ENCODE measurements around the gene POU2AF3. TPM values are rescaled to one million over a fixed set of nuclear protein-coding genes. Genes with fewer than 3 reads are reported as not detected.

Gene POU2AF3
- total RNA-seq, 6 experiments from 2014 or later = not detected

- peaks cover 30% of the 10 kb centered on the region for H3K27me3 Mint-ChIP-seq (ENCODE audit: insufficient read depth)
- no peaks in the 10 kb centered on the region for H3K4me1 Mint-ChIP-seq (ENCODE audit: low read depth)
- no peak for DNase-seq
- no peaks in the 10 kb centered on the region for H3K9me3 Mint-ChIP-seq
- no peak overlapping the region for H3K27ac Mint-ChIP-seq
- H3K36me3 Mint-ChIP-seq (ENCODE audit: low read depth) = no peaks in the 10 kb centered on the region
- no peak overlapping the region for H3K4me3 Mint-ChIP-seq
- no peak for TF ChIP-seq CTCF (IDR thresholded peaks at IDR 0.05)
Observed at GRCh38 chr11:111296196-111296595, 2.1 kb upstream of the POU2AF3 start.

DNA sequence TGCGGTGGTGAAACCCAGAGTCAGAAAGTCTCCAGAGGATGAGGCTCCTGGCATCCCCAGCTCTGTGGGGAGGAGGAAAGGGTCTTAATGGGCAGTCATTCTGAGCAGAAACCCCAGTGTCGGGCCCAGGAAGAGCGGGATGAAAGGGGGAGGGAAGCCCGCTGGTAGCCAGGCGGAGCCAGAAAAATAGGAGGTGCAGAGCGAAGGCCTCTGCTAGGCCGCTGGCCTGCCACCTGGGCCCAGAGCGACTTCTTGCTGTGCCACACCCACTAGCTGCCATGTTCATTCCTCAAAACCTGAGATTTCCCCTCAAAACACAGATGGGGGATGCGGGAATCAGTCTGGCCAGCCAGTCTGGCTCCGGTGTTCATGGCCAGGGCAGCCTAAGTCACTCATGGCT, 650 bp upstream of the POU2AF3 start:
- H3K27me3 Mint-ChIP-seq (ENCODE audit: insufficient read depth) = peaks cover 45% of the 10 kb centered on the region
- H3K27ac Mint-ChIP-seq = no peak overlapping the region
- no peak overlapping the region for H3K4me3 Mint-ChIP-seq
- no peak for DNase-seq
- no peak for TF ChIP-seq CTCF (IDR thresholded peaks at IDR 0.05)
- H3K36me3 Mint-ChIP-seq (ENCODE audit: low read depth) = no peaks in the 10 kb centered on the region
- no peaks in the 10 kb centered on the region for H3K9me3 Mint-ChIP-seq
- no peaks in the 10 kb centered on the region for H3K4me1 Mint-ChIP-seq (ENCODE audit: low read depth)

DNA sequence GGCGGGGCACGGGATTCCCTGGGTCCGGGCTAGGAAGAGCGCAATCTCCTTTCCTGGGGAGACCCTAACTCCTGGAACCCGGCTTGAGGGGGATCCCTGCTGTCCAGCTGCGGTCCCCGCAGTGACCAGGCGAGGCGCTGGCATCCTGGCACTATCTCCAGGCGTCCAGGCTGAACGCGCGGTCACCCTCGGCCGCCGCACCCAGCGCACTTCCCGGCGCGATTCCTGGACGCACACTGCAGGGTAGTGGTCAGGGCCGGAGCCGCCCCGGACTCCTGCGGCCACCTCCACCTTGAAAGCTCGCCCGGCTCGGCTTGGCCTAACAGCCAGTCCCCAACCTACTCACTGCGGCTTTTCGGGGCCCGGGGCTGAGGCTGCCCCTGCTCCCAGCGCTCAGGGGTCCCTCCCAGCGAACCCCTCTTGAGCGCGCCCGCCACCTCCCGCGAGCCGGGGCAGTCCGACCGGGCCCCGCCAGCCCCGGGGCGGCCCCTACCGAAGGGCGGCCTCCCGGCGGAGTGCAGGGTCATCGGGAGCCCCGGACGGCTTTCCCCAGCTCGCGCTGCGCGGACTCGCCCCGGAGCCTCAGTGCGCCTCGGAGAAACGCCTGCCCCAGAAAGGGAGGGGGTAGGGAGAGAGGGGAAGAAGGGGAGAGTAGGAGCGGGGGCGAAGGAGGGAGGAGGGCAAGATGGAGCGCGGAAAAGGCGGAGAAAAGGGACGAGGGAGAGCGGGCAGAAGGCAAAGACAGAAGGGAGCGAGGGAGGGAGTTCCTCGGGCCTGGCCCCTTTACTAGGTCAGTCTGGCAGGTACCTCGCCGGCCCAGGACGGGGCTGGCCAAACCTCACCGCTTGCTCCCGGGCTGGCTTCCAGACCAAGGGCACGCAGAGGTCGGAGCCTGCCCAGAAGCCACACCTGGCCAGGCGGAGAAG, 1.0 kb downstream of the POU2AF3 start:
- Mint-ChIP-seq H3K9me3 (no peaks in the 10 kb centered on the region), H3K27ac (no peak overlapping the region), H3K4me1 (ENCODE audit: low read depth) (no peaks in the 10 kb centered on the region), H3K4me3 (0 out of 2 replicates have a peak overlapping the region, but pooled peaks have one; percentile 18), H3K27me3 (ENCODE audit: insufficient read depth) (peaks cover 53% of the 10 kb centered on the region), H3K36me3 (ENCODE audit: low read depth) (no peaks in the 10 kb centered on the region)
- TF ChIP-seq CTCF (IDR thresholded peaks at IDR 0.05) = peak; percentile 62
- DNase-seq = peak; percentile 7

DNA sequence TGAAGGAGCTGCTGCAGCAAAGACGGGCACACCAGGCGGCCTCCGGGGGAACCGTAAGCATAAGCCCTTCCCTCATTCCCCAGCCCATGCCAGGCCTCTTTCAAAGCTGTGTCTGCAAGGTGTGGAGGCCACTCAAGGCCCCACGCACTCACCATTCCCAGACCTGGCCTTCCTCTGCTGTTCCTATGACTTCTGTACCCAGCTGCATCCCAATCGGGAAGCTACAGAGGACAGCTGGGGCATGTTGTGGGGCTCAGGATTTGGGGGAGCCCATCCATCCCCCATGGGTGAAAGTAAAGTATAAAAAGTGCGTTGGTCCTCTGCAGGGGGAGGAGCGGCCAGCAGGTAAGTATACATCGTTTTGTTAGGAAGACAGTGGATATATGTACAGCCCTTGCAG, 2.2 kb downstream of the POU2AF3 start:
- Mint-ChIP-seq H3K27ac (no peak overlapping the region), H3K4me1 (ENCODE audit: low read depth) (no peaks in the 10 kb centered on the region), H3K27me3 (ENCODE audit: insufficient read depth) (peaks cover 60% of the 10 kb centered on the region), H3K36me3 (ENCODE audit: low read depth) (no peaks in the 10 kb centered on the region), H3K9me3 (no peaks in the 10 kb centered on the region), H3K4me3 (no peak overlapping the region)
- TF ChIP-seq CTCF (IDR thresholded peaks at IDR 0.05) = no peak
- DNase-seq = no peak

DNA sequence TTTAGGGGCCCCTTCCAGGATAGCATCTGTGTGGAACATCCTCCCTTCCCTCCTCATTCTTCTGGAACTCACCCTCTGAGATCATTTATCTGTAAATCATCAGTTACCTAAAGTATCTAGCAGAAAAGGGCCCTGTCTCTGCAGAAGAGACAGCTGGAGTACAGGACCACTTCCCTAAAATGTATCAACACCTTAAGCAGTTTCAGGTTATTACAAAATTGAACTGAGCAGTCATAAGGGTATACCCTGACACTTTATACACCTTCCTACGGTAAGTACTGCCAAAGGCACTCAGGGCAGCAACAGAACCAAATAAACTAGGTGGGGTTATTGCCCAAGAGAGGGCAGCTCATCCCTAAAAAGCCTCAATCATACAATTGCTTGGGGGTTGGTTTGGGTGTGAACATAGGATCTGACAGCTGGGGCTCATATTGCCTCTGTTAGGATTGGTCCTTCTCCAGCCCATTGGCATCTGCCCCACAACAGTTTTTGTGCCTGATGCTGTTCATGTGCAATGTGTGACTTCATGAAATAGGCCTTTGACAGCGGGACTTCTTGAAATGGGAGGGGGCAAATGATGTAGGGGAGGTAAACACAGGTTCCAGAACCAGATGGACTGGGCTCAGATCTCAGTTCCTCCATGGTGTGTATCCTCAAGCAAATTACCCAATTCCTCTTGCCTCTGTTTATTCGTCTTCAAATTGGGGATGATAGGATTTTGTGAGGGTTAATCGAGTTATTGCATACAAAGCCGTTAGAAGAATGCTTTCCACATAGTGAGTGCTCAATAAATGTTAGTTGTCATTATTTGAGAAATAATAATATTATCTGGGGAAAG, 2.9 kb downstream of the POU2AF3 start:
- DNase-seq = no peak
- Mint-ChIP-seq H3K4me3 (no peak overlapping the region), H3K36me3 (ENCODE audit: low read depth) (no peaks in the 10 kb centered on the region), H3K9me3 (no peaks in the 10 kb centered on the region), H3K4me1 (ENCODE audit: low read depth) (no peaks in the 10 kb centered on the region), H3K27ac (no peak overlapping the region), H3K27me3 (ENCODE audit: insufficient read depth) (peaks cover 63% of the 10 kb centered on the region)
- TF ChIP-seq CTCF (IDR thresholded peaks at IDR 0.05) = no peak

Measured in HFFc6 (cell line).